HepG2 (cell line): ENCODE measurements around the gene PRSS21. TPM values are rescaled to one million over a fixed set of nuclear protein-coding genes. Genes with fewer than 3 reads are reported as not detected.
A peak's percentile ranks its signal among the peaks of the same experiment; 100 is the strongest.

ENCODE experiments used
- ATAC-seq: fragments of 200-7000 bp; cut with Tn5 transposase; 3 replicates; pipeline ENCODE4 v1.9.1; 2020; ENCODE audit warnings: mild to moderate bottlenecking, moderate library complexity
- BruUV-seq: library from RNA; stranded (reverse); fragments of 400-500 nt; replicated peaks from 2 replicates; lab custom pipeline; 2021; lab: Mats Ljungman, UMichigan
- CTCF ChIA-PET: fragments of 300-600 bp; formaldehyde crosslinking; extraction: SDS; loops from one replicate; lab custom pipeline; 2021; ENCODE audit warnings: low total read pairs, inconsistent platforms, low intra/inter-chr PET ratio; lab: Yijun Ruan, JAX
- POLR2A ChIA-PET: fragments of 350-600 bp; sonication (Branson Sonifier 250); formaldehyde crosslinking; loops from one replicate; lab custom pipeline; 2020; ENCODE audit warnings: antibody characterized with exemption, inconsistent platforms; lab: Yijun Ruan, JAX
- DNase-seq: peaks from one replicate; pipeline ENCODE4 v3.0.0-alpha.2; 2015; ENCODE audit warnings: low spot score
- FAIRE-seq: peaks from 3 replicates; lab custom pipeline; 2011; peaks lifted over from hg19 to GRCh38; lab: Jason Lieb, UNC
- H2AFZ ChIP-seq: one replicate; pipeline ENCODE4 v1.6.1; 2011; ENCODE audit warnings: low read length, inconsistent platforms
- H3K27ac ChIP-seq: fragments of 300-600 bp; 3 replicates; pipeline ENCODE4 v1.8.0; 2011; ENCODE audit warnings: mixed run types, mild to moderate bottlenecking, mixed read lengths, low read length, inconsistent platforms; ENCODE audit not compliant: insufficient read depth; ENCODE audit errors: extremely low read length
- H3K27me3 ChIP-seq, 2 experiments: fragments of 200-600 bp in 1 of 2; 2 replicates in 1 of 2; 3 replicates in 1 of 2; pipeline versions ENCODE4 v1.6.0 to v1.8.0; 2011; ENCODE audit warnings: low read length in 2 of 2, mild to moderate bottlenecking in 2 of 2, moderate library complexity in 2 of 2, inconsistent platforms in 1 of 2; ENCODE audit not compliant: insufficient read depth in 2 of 2, control insufficient read depth in 1 of 2
- H3K36me3 ChIP-seq, 2 experiments: fragments of 200-600 bp in 1 of 2; replicated peaks in 1 of 2; 2 replicates in 1 of 2; 3 replicates in 1 of 2; pipeline versions ENCODE4 v1.5.1 to v1.8.0; 2011; ENCODE audit warnings: low read length in 2 of 2, inconsistent platforms in 1 of 2; ENCODE audit not compliant: insufficient read depth in 2 of 2, control insufficient read depth in 1 of 2
- H3K4me1 ChIP-seq: 2 replicates; pipeline ENCODE4 v1.5.1; 2012; ENCODE audit warnings: low read length, inconsistent platforms; ENCODE audit not compliant: insufficient read depth
- H3K4me2 ChIP-seq: 2 replicates; pipeline ENCODE4 v1.6.0; 2011; ENCODE audit warnings: low read depth, low read length, inconsistent platforms
- H3K4me3 ChIP-seq, 3 experiments: fragments of 200-600 bp in 1 of 3; sonication (generic), shearing (Covaris generic) in 1 of 3; replicated peaks in 1 of 3; 2 replicates each; pipeline ENCODE4 v1.5.1; 2011 to 2016; ENCODE audit warnings: low read length in 3 of 3, inconsistent platforms in 2 of 3, low read depth in 2 of 3, mild to moderate bottlenecking in 2 of 3, control low read depth in 1 of 3, mixed read lengths in 1 of 3; ENCODE audit not compliant: insufficient read depth in 1 of 3
- H3K79me2 ChIP-seq: one replicate; pipeline ENCODE4 v1.6.1; 2011; ENCODE audit warnings: low read length, inconsistent platforms; ENCODE audit not compliant: insufficient read depth
- H3K9ac ChIP-seq: 2 replicates; pipeline ENCODE4 v1.6.0; 2011; ENCODE audit warnings: mild to moderate bottlenecking, low read depth, low read length, inconsistent platforms; ENCODE audit not compliant: insufficient read depth
- H3K9me3 ChIP-seq: 2 replicates; pipeline ENCODE4 v1.5.1; 2012; ENCODE audit warnings: mild to moderate bottlenecking, low read length
- H4K20me1 ChIP-seq: 2 replicates; pipeline ENCODE4 v1.6.0; 2011; ENCODE audit warnings: inconsistent platforms, mild to moderate bottlenecking, low read length, moderate library complexity; ENCODE audit not compliant: insufficient read depth
- CBX1 ChIP-seq: IDR thresholded peaks from one replicate; pipeline ENCODE4 v1.6.1; 2016; ENCODE audit warnings: antibody characterized with exemption, low read depth
- CBX5 ChIP-seq: sonication (generic); formaldehyde crosslinking; IDR thresholded peaks from 2 replicates; pipeline ENCODE4 v1.4.0; 2020; ENCODE audit warnings: missing genetic modification reagents, borderline replicate concordance
- IKZF4 ChIP-seq: sonication (generic); formaldehyde crosslinking; IDR thresholded peaks from 2 replicates; pipeline ENCODE4 v1.5.1; 2020; ENCODE audit warnings: borderline replicate concordance, mild to moderate bottlenecking, low read depth, missing genetic modification reagents; ENCODE audit errors: not compliant biosample characterization
- KLF13 ChIP-seq: sonication (generic); formaldehyde crosslinking; IDR thresholded peaks from 2 replicates; pipeline ENCODE4 v1.4.0; 2020; ENCODE audit warnings: mild to moderate bottlenecking, missing genetic modification reagents
- KMT2B ChIP-seq: IDR thresholded peaks from 2 replicates; pipeline ENCODE4 v1.6.1; 2016; ENCODE audit warnings: missing genetic modification reagents, missing compliant biosample characterization
- MYC ChIP-seq: sonication (generic); formaldehyde crosslinking; IDR thresholded peaks from 2 replicates; pipeline ENCODE4 v1.9.0; 2021; ENCODE audit warnings: missing genetic modification reagents, borderline replicate concordance
- POLR2A ChIP-seq, 2 experiments: IDR thresholded peaks; 2 replicates each; pipeline ENCODE4 v1.6.1; 2011; ENCODE audit warnings: low read depth in 2 of 2, low read length in 2 of 2, mild to moderate bottlenecking in 1 of 2, moderate library complexity in 1 of 2; ENCODE audit not compliant: insufficient read depth in 1 of 2
- POLR2AphosphoS2 ChIP-seq: IDR thresholded peaks from 2 replicates; pipeline ENCODE4 v1.6.1; 2011; ENCODE audit warnings: low read depth, low read length, improper control_type of control experiment
- RBFOX2 ChIP-seq: fragments of 200-400 bp; formaldehyde crosslinking; IDR thresholded peaks from 2 replicates; pipeline ENCODE4 v1.6.1; 2017; ENCODE audit warnings: low read depth, mild to moderate bottlenecking, low read length
- ZKSCAN5 ChIP-seq: sonication (generic); formaldehyde crosslinking; IDR thresholded peaks from 2 replicates; pipeline ENCODE4 v1.5.1; 2020; ENCODE audit warnings: mild to moderate bottlenecking, missing genetic modification reagents
- ZSCAN5A ChIP-seq: sonication (generic); formaldehyde crosslinking; IDR thresholded peaks from 2 replicates; pipeline ENCODE4 v1.8.0; 2022; ENCODE audit warnings: mild to moderate bottlenecking, missing genetic modification reagents, borderline replicate concordance
- WGBS: methylation state at CpG from one replicate; pipeline ENCODE4 v1.1.6; 2017; ENCODE audit warnings: low lambda C conversion rate; 5-methylcytosine and 5-hydroxymethylcytosine counted together
- in situ Hi-C: cut with HindIII; loops from 2 replicates; pipeline ENCODE4 v1.10.0; 2017; ENCODE audit warnings: low pct_unique_long_range_greater_than_20kb; ENCODE audit not compliant: extremely low pct_ligation_motif_present
- intact Hi-C: fragments of 100-400 bp; cut with micrococcal nuclease; formaldehyde crosslinking; loops from one replicate; pipeline ENCODE4 v1.10.0; 2022; ENCODE audit not compliant: unreplicated experiment
- polyA plus RNA-seq, 8 experiments: library from polyadenylated mRNA; depleted of rRNA in 3 of 8; stranded (reverse) in 7 of 8; unstranded in 1 of 8; fragments of >200 nt; fragmentation: Illumina TruSeq in 4 of 8; extraction: Trizol in 4 of 8; gene quantifications; 2 replicates each; pipeline versions ENCODE4 v1.2.1 to v1.2.3, GENCODE V29; 2011 to 2016; ENCODE audit warnings: low read depth in 4 of 8, missing spikeins in 1 of 8, mixed read lengths in 1 of 8; ENCODE audit not compliant: insufficient read depth in 1 of 8
- total RNA-seq, 5 experiments: library from RNA; depleted of rRNA; stranded (reverse); fragments of >200 nt; fragmentation: Illumina TruSeq; extraction: Trizol; gene quantifications; 2 replicates each; pipeline ENCODE4 v1.2.3, GENCODE V29; 2016; ENCODE audit warnings: low read depth in 1 of 5
- TF ChIP-seq, protein P1 (sequence below): fragments of 450-650 bp; IDR thresholded peaks from 2 replicates; pipeline ENCODE4 v1.6.1; 2017; ENCODE audit warnings: mild to moderate bottlenecking

The PRSS21 gene
- total and polyA plus RNA-seq, 2 of the 13 experiments (the other 11 are each of a cell fraction or from before 2014, with no cell fraction given): not detected

DNA sequence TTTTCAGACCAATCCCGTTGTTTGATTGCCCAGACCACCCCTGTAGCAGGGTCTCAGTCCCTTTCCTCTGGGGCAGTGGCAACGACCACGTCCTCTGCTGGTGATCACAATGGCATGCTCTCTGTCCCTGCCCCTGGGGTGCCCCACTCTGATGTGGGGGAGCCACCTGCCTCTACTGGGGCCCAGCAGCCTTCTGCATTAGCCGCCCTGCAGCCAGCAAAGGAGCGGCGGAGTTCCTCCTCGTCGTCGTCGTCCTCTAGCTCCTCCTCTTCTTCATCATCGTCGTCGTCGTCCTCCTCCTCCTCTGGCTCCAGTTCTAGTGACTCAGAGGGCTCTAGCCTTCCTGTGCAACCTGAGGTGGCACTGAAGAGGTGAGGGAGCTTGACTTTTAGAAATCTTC is 49.1 kb upstream of the PRSS21 start:
- FAIRE-seq: no peak
- H3K9ac ChIP-seq: no peak overlapping the region
- peak; percentile 81 for TF ChIP-seq POLR2AphosphoS2
- no peak for TF ChIP-seq ZKSCAN5 (CRISPR knock-in tag)
- WGBS: 97% methylated on average over 14 of the region's 14 CpGs
- H3K4me3 ChIP-seq: no peak overlapping the region
- H3K36me3 ChIP-seq: peaks cover 48 to 94% of the 10 kb centered on the region in 2 experiments
- no peaks in the 10 kb centered on the region for H3K9me3 ChIP-seq
- no peak overlapping the region for H3K27ac ChIP-seq
- in situ Hi-C loops: no loop called here
- CTCF ChIA-PET: no interaction called here
- no peaks in the 10 kb centered on the region for H3K27me3 ChIP-seq
- no peak for ATAC-seq
- BruUV-seq: no TSS peak
- H2AFZ ChIP-seq: no peak overlapping the region
- no peaks in the 10 kb centered on the region for H3K4me1 ChIP-seq
- intact Hi-C loops: no loop called here
- POLR2A ChIA-PET: interaction anchor here (3.5 kb wide), 1 partner anchor 15 kb away, joined by 15 read pairs; the partner anchor contains the start of gene SRRM2
- DNase-seq: no peak
- no peak overlapping the region for H3K4me2 ChIP-seq
- peaks cover 12% of the 10 kb centered on the region for H4K20me1 ChIP-seq
- peaks cover 22% of the 10 kb centered on the region for H3K79me2 ChIP-seq

DNA sequence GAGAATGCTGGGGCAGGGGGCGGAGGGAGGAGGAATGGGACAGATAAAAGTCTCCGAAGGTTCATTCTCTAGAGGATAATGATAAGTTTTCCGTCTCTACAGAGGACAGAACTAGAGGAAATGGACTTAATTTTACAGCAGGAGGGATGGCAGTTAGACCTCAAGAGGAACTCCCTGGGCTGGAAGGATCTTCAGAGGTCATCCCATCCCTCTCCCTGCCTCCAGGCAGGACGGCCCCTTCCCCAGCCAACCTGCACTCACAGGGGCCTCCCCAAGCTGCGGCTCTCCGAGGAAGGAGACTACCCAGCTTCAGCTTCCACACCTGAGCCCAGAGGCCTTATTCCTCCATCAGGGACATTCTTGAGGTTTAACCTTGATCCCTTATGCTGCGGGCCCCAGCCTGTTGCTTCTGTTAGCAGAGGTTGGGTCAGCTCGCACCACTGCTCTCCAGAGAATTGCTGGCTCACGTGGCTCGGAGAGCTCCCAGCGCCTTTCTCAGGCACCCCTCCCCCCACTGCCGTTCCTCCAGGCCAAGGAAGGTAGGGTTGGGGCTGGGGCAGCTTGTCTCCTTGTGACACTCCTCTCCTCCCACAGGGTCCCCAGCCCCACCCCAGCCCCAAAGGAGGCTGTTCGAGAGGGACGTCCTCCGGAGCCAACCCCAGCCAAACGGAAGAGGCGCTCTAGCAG is 48.5 kb upstream of the PRSS21 start:
- TF ChIP-seq MYC (no peak), CBX5 (no peak), RBFOX2 (peak; percentile 20; the same call in 1 of the 2 replicates), KLF13 (CRISPR knock-in tag) (no peak), KMT2B (CRISPR knock-in tag) (no peak), POLR2A (IDR thresholded peaks at IDR 0.05; ENCODE audit: insufficient read depth in 1 of 2, low read depth in 2 of 2, low read length in 2 of 2) (0 out of 4 replicates have a peak, but pooled peaks of 1 of the 2 experiments have one; percentile 15), ZSCAN5A (no peak), CBX1 (no peak), IKZF4 (CRISPR knock-in tag) (no peak)
- TF ChIP-seq, protein P1, sequence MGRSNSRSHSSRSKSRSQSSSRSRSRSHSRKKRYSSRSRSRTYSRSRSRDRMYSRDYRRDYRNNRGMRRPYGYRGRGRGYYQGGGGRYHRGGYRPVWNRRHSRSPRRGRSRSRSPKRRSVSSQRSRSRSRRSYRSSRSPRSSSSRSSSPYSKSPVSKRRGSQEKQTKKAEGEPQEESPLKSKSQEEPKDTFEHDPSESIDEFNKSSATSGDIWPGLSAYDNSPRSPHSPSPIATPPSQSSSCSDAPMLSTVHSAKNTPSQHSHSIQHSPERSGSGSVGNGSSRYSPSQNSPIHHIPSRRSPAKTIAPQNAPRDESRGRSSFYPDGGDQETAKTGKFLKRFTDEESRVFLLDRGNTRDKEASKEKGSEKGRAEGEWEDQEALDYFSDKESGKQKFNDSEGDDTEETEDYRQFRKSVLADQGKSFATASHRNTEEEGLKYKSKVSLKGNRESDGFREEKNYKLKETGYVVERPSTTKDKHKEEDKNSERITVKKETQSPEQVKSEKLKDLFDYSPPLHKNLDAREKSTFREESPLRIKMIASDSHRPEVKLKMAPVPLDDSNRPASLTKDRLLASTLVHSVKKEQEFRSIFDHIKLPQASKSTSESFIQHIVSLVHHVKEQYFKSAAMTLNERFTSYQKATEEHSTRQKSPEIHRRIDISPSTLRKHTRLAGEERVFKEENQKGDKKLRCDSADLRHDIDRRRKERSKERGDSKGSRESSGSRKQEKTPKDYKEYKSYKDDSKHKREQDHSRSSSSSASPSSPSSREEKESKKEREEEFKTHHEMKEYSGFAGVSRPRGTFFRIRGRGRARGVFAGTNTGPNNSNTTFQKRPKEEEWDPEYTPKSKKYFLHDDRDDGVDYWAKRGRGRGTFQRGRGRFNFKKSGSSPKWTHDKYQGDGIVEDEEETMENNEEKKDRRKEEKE: no peak
- ATAC-seq (no peak), FAIRE-seq (no peak), DNase-seq (no peak)
- Histone ChIP-seq H3K27ac (no peak overlapping the region), H3K4me1 (no peaks in the 10 kb centered on the region), H4K20me1 (peaks cover 10% of the 10 kb centered on the region), H3K36me3 (peaks cover 49 to 94% of the 10 kb centered on the region in 2 experiments), H3K4me3 (no peak overlapping the region), H3K27me3 (no peaks in the 10 kb centered on the region), H2AFZ (no peak overlapping the region), H3K4me2 (no peak overlapping the region), H3K79me2 (peaks cover 16% of the 10 kb centered on the region), H3K9me3 (no peaks in the 10 kb centered on the region), H3K9ac (no peak overlapping the region)
- CTCF ChIA-PET: no interaction called here
- in situ Hi-C loops (no loop called here), intact Hi-C loops (no loop called here)
- 93% methylated on average over 16 of the region's 17 CpGs for WGBS
- no TSS peak for BruUV-seq
- POLR2A ChIA-PET: interaction anchor here (1.5 kb wide), 1 partner anchor 9 kb away, joined by 3 read pairs; the partner anchor contains the start of gene ELOB
